ENCODE measurements around the gene LINC00305.

The LINC00305 gene

GRCh38 chr18:64148988-64149387, at the start of gene LINC00305:
LINC00305 (minus strand) TSS chr18:64149088.
- Histone ChIP-seq H3K4me3 (ENCODE audit: low read depth, low read length) (no peak within 1 kb of the TSS), H3K36me3 (ENCODE audit: control insufficient read depth in 2 of 2, insufficient read depth in 1 of 2, low read length in 2 of 2) (no peaks in the 10 kb centered on the region), H3K9me3 (ENCODE audit: control insufficient read depth, insufficient read depth, low read depth, low read length) (no peaks in the 10 kb centered on the region), H3K4me1 (ENCODE audit: control insufficient read depth, insufficient read depth, low read length) (no peaks in the 10 kb centered on the region), H3K27ac (ENCODE audit: extremely low read depth, low read depth, low read length) (no peak within 1 kb of the TSS)
- TF ChIP-seq ZNF513 (tag by site-specific recombination; IDR thresholded peaks at IDR 0.05) (no peak), ZNF521 (tag by site-specific recombination; IDR thresholded peaks at IDR 0.05) (no peak), KLF9 (tag by site-specific recombination; IDR thresholded peaks at IDR 0.05; ENCODE audit: low read depth) (no peak), ZNF621 (tag by site-specific recombination; IDR thresholded peaks at IDR 0.05) (no peak), ZNF704 (tag by site-specific recombination; IDR thresholded peaks at IDR 0.05) (no peak), KLF10 (tag by site-specific recombination; IDR thresholded peaks at IDR 0.05) (no peak), ZNF394 (tag by site-specific recombination; IDR thresholded peaks at IDR 0.05; ENCODE audit: borderline replicate concordance) (no peak), ZIC2 (tag by site-specific recombination; IDR thresholded peaks at IDR 0.05) (no peak), ATF2 (tag by site-specific recombination; IDR thresholded peaks at IDR 0.05; ENCODE audit: low read depth) (no peak), ZNF776 (tag by site-specific recombination; IDR thresholded peaks at IDR 0.05; ENCODE audit: borderline replicate concordance) (no peak), ZNF366 (tag by site-specific recombination; conservative IDR thresholded peaks at IDR 0.05) (no peak), ZNF16 (tag by site-specific recombination; IDR thresholded peaks at IDR 0.05; ENCODE audit: low read depth) (no peak), ZBTB8A (tag by site-specific recombination; IDR thresholded peaks at IDR 0.05) (no peak), CTCF (tag by site-specific recombination; IDR thresholded peaks at IDR 0.05) (no peak), PRDM6 (tag by site-specific recombination; IDR thresholded peaks at IDR 0.05) (no peak), ZBTB7A (tag by site-specific recombination; IDR thresholded peaks at IDR 0.05; ENCODE audit: low read depth) (no peak)
- ChIA-PET CTCF (no interaction called here), POLR2A (no interaction called here)

GRCh38 chr18:64191069-64191468, 42.2 kb upstream of the LINC00305 start:
- POLR2A ChIA-PET = no interaction called here
- H3K36me3 ChIP-seq (ENCODE audit: control insufficient read depth in 2 of 2, insufficient read depth in 1 of 2, low read length in 2 of 2) = no peaks in the 10 kb centered on the region
- no peak overlapping the region for H3K4me3 ChIP-seq (ENCODE audit: low read depth, low read length)
- no peaks in the 10 kb centered on the region for H3K9me3 ChIP-seq (ENCODE audit: control insufficient read depth, insufficient read depth, low read depth, low read length)
- H3K27ac ChIP-seq (ENCODE audit: extremely low read depth, low read depth, low read length) = no peak overlapping the region
- CTCF ChIA-PET = no interaction called here
- no peaks in the 10 kb centered on the region for H3K4me1 ChIP-seq (ENCODE audit: control insufficient read depth, insufficient read depth, low read length)
- TF ChIP-seq ZNF624 (tag by site-specific recombination; IDR thresholded peaks at IDR 0.05) (no peak), ZBTB1 (tag by site-specific recombination; IDR thresholded peaks at IDR 0.05) (no peak), ZNF433 (tag by site-specific recombination; IDR thresholded peaks at IDR 0.05; ENCODE audit: low read depth) (no peak), SP7 (tag by site-specific recombination; IDR thresholded peaks at IDR 0.05) (no peak), SP3 (tag by site-specific recombination; IDR thresholded peaks at IDR 0.05) (no peak), GLIS1 (tag by site-specific recombination; IDR thresholded peaks at IDR 0.05) (no peak), ZNF280C (tag by site-specific recombination; IDR thresholded peaks at IDR 0.05) (no peak), KLF9 (tag by site-specific recombination; IDR thresholded peaks at IDR 0.05; ENCODE audit: low read depth) (no peak), ZNF645 (tag by site-specific recombination; IDR thresholded peaks at IDR 0.05) (no peak), ZNF558 (tag by site-specific recombination; IDR thresholded peaks at IDR 0.05) (no peak)
